K562 (cell line): ENCODE results near the gene PLXNB2. TPM values are rescaled to one million over a fixed set of nuclear protein-coding genes. Genes with fewer than 3 reads are reported as not detected.

Experiments
- ATAC-seq: fragments of 200-7000 bp; cut with Tn5 transposase; 3 replicates; pipeline ENCODE4 v1.9.1; 2020; ENCODE audit warnings: moderate library complexity
- BruUV-seq: library from RNA; stranded (reverse); fragments of 400-500 nt; replicated peaks from 2 replicates; lab custom pipeline; 2021; lab: Mats Ljungman, UMichigan
- CTCF ChIA-PET: fragments of 300-600 bp; formaldehyde crosslinking; extraction: SDS; loops from one replicate; lab custom pipeline; 2021; ENCODE audit warnings: low intra/inter-chr PET ratio; lab: Yijun Ruan, JAX
- POLR2A ChIA-PET: fragments of 300-600, 350-650 bp; sonication (Branson Sonifier 250); formaldehyde crosslinking; extraction: SDS; loops from one replicate; lab custom pipeline; 2021; ENCODE audit warnings: antibody characterized with exemption, inconsistent platforms; lab: Yijun Ruan, JAX
- DNase-seq, 4 experiments: peaks; one replicate each; pipeline versions ENCODE4 v3.0.0 to v3.0.0-alpha.2; 2011 to 2018; ENCODE audit warnings: low spot score in 3 of 4, mixed read lengths in 3 of 4; ENCODE audit errors: extremely low read depth in 1 of 4
- FAIRE-seq: peaks from 2 replicates; lab custom pipeline; 2011; peaks lifted over from hg19 to GRCh38; lab: Jason Lieb, UNC
- H2AFZ ChIP-seq: 2 replicates; pipeline ENCODE4 v1.6.0; 2011; ENCODE audit warnings: low read depth, low read length, control low read depth, inconsistent platforms
- H3K27ac ChIP-seq: fragments of 200-600 bp; 3 replicates; pipeline ENCODE4 v1.8.0; 2011; ENCODE audit warnings: low read depth, mild to moderate bottlenecking, control low read depth, inconsistent platforms, low read length, moderate library complexity, mixed read lengths; ENCODE audit errors: extremely low read depth
- H3K27me3 ChIP-seq, 2 experiments: fragments of 300-600 bp in 1 of 2; 2 replicates in 1 of 2; 3 replicates in 1 of 2; pipeline versions ENCODE4 v1.6.0 to v1.8.0; 2011; ENCODE audit warnings: inconsistent platforms in 2 of 2, low read length in 2 of 2, mild to moderate bottlenecking in 1 of 2, mixed read lengths in 1 of 2, moderate library complexity in 1 of 2; ENCODE audit not compliant: control insufficient read depth in 2 of 2, insufficient read depth in 2 of 2
- H3K36me3 ChIP-seq: fragments of 300-600 bp; 3 replicates; pipeline ENCODE4 v1.8.0; 2011; ENCODE audit warnings: mild to moderate bottlenecking, low read length, inconsistent platforms; ENCODE audit not compliant: control insufficient read depth, insufficient read depth
- H3K4me1 ChIP-seq, 2 experiments: fragments of 200-600 bp in 1 of 2; replicated peaks in 1 of 2; 2 replicates in 1 of 2; 3 replicates in 1 of 2; pipeline versions ENCODE4 v1.5.1 to v1.8.0; 2011; ENCODE audit warnings: inconsistent platforms in 2 of 2, low read length in 2 of 2, mild to moderate bottlenecking in 1 of 2, mixed read lengths in 1 of 2, moderate library complexity in 1 of 2; ENCODE audit not compliant: control insufficient read depth in 2 of 2, insufficient read depth in 2 of 2
- H3K4me2 ChIP-seq: 2 replicates; pipeline ENCODE4 v1.6.1; 2011; ENCODE audit warnings: low read length, control low read depth, inconsistent platforms, mixed read lengths; ENCODE audit not compliant: insufficient read depth
- H3K4me3 ChIP-seq: fragments of 200-600 bp; sonication (generic), shearing (Covaris generic); 2 replicates; pipeline ENCODE4 v1.5.1; 2016; ENCODE audit warnings: control low read depth, inconsistent platforms
- H3K79me2 ChIP-seq: fragments of 200-600 bp; 3 replicates; pipeline ENCODE4 v1.8.0; 2011; ENCODE audit warnings: low read length, inconsistent platforms; ENCODE audit not compliant: control insufficient read depth, insufficient read depth
- H3K9ac ChIP-seq, 2 experiments: 2 replicates each; pipeline versions ENCODE4 v1.6.0 to v1.6.1; 2011; ENCODE audit warnings: low read depth in 2 of 2, low read length in 2 of 2, control low read depth in 1 of 2, inconsistent platforms in 1 of 2, mild to moderate bottlenecking in 1 of 2, mixed read lengths in 1 of 2; ENCODE audit not compliant: insufficient read depth in 1 of 2
- H3K9me1 ChIP-seq: one replicate; pipeline ENCODE4 v1.6.0; 2011; ENCODE audit warnings: inconsistent platforms, mild to moderate bottlenecking, low read length, moderate library complexity; ENCODE audit not compliant: control insufficient read depth, insufficient read depth
- H3K9me3 ChIP-seq: replicated peaks from 2 replicates; pipeline ENCODE4 v1.5.1; 2011; ENCODE audit warnings: low read depth, low read length, inconsistent platforms; ENCODE audit not compliant: control insufficient read depth, insufficient read depth
- H4K20me1 ChIP-seq: replicated peaks from 2 replicates; pipeline ENCODE4 v1.6.1; 2011; ENCODE audit warnings: low read length, inconsistent platforms, mixed read lengths; ENCODE audit not compliant: control insufficient read depth, insufficient read depth
- CBX3 ChIP-seq, 2 experiments: IDR thresholded peaks; 1 replicate in 1 of 2; 2 replicates in 1 of 2; pipeline ENCODE4 v1.6.1; 2012; ENCODE audit warnings: inconsistent platforms in 2 of 2, low read length in 2 of 2, borderline replicate concordance in 1 of 2, control low read depth in 1 of 2
- GTF2B ChIP-seq: IDR thresholded peaks from 2 replicates; pipeline ENCODE4 v1.6.1; 2011; ENCODE audit not compliant: insufficient read length; ENCODE audit errors: extremely low read depth
- PHTF2 ChIP-seq: fragments of 250-450 bp; sonication (Bioruptor Pico); IDR thresholded peaks from 2 replicates; pipeline ENCODE4 v1.5.0; 2021; ENCODE audit warnings: mild to moderate bottlenecking
- TBL1XR1 ChIP-seq, 2 experiments: IDR thresholded peaks; 2 replicates each; pipeline ENCODE4 v1.6.1; 2012; ENCODE audit warnings: improper control_type of control experiment in 2 of 2, low read length in 2 of 2, mild to moderate bottlenecking in 1 of 2
- WGBS: fragments of 100-300 bp; shearing (Covaris generic); methylation state at CpG from one replicate; pipeline ENCODE4 v1.1.6; 2016; ENCODE audit warnings: low coverage, mixed read lengths; ENCODE audit not compliant: insufficient coverage; ENCODE audit errors: missing lambda C conversion rate; 5-methylcytosine and 5-hydroxymethylcytosine counted together
- in situ Hi-C: fragments of 300-500 bp; cut with MboI; formaldehyde crosslinking; loops from 4 replicates; pipeline ENCODE4 v1.15.0; 2018; ENCODE audit warnings: inconsistent platforms, mixed read lengths
- intact Hi-C: fragments of 100-400 bp; cut with micrococcal nuclease; formaldehyde crosslinking; loops from 2 replicates; pipeline ENCODE4 v1.14.2; 2022
- polyA plus RNA-seq, 8 experiments: library from polyadenylated mRNA; depleted of rRNA in 4 of 8; stranded (reverse) in 5 of 8; unstranded in 3 of 8; fragments of >200 nt; fragmentation: Nextera tagmentation in 2 of 8; fragmentation: Illumina TruSeq in 1 of 8; extraction: Ambion mirVana in 2 of 8; extraction: Trizol in 1 of 8; gene quantifications; 2 replicates each; pipeline versions ENCODE4 v1.2.1 to v1.2.3, GENCODE V29; 2011 to 2014; ENCODE audit warnings: inconsistent platforms in 1 of 8, missing spikeins in 1 of 8
- total RNA-seq, 7 experiments: library from RNA; depleted of rRNA in 6 of 7; stranded (reverse); fragments of >200 nt in 6 of 7; fragmentation: Illumina TruSeq in 2 of 7; extraction: Trizol in 2 of 7; gene quantifications; 2 replicates each; pipeline versions ENCODE4 v1.2.1 to v1.2.3, GENCODE V29; 2011 to 2021; ENCODE audit warnings: low replicate concordance in 1 of 7
- TF ChIP-seq, protein P1 (sequence below): IDR thresholded peaks from 3 replicates; pipeline ENCODE4 v1.6.1; 2011; ENCODE audit warnings: borderline replicate concordance, mild to moderate bottlenecking, moderate library complexity; ENCODE audit not compliant: insufficient read length; ENCODE audit errors: extremely low read depth

Gene PLXNB2
- total and polyA plus RNA-seq, 9 of the 15 experiments (the other 6 are each of a cell fraction or from before 2014, with no cell fraction given): 0.15 to 45.1 (median 13.6) TPM

- TF ChIP-seq, protein P1, sequence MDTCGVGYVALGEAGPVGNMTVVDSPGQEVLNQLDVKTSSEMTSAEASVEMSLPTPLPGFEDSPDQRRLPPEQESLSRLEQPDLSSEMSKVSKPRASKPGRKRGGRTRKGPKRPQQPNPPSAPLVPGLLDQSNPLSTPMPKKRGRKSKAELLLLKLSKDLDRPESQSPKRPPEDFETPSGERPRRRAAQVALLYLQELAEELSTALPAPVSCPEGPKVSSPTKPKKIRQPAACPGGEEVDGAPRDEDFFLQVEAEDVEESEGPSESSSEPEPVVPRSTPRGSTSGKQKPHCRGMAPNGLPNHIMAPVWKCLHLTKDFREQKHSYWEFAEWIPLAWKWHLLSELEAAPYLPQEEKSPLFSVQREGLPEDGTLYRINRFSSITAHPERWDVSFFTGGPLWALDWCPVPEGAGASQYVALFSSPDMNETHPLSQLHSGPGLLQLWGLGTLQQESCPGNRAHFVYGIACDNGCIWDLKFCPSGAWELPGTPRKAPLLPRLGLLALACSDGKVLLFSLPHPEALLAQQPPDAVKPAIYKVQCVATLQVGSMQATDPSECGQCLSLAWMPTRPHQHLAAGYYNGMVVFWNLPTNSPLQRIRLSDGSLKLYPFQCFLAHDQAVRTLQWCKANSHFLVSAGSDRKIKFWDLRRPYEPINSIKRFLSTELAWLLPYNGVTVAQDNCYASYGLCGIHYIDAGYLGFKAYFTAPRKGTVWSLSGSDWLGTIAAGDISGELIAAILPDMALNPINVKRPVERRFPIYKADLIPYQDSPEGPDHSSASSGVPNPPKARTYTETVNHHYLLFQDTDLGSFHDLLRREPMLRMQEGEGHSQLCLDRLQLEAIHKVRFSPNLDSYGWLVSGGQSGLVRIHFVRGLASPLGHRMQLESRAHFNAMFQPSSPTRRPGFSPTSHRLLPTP: no peak
- TF ChIP-seq CBX3 (IDR thresholded peaks at IDR 0.05; ENCODE audit: borderline replicate concordance in 1 of 2, low read length in 2 of 2) (no peak), PHTF2 (CRISPR knock-in tag) (no peak)
- TF ChIP-seq, all 486 proteins: peak for 0
These were observed 4.3 kb upstream of the PLXNB2 start (continued) for GRCh38 chr22:50311606-50312351.

DNA sequence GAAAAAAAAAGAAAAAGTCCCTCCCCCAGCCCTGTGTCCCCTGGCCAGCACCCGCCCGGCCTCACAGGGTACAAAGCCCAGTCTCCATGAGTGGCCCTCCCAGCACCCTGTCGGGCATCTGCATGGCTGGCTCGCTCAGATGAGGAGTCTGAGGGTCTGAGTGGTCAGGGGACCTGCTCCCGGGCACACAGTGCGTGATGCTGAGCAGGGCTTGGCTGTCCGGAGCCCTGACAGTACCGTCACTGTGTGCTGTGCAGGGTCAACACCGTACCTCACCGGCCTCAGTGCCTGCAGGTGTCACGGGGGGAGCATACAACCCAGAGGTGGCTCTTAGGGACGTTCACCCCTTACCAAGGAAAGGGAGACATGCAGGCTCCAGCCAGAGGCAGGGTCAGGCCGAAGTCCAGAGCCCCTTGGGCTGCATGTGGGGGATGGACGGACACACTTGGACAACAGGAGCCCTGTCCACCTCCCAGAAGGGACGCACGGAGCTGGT, 3.6 kb upstream of the PLXNB2 start:
- Histone ChIP-seq H3K4me1 (peaks cover 18 to 85% of the 10 kb centered on the region in 2 experiments), H3K27ac (no peak overlapping the region), H3K4me3 (no peak overlapping the region), H3K36me3 (no peaks in the 10 kb centered on the region), H3K9me3 (no peaks in the 10 kb centered on the region), H2AFZ (no peak overlapping the region), H3K27me3 (no peaks in the 10 kb centered on the region), H4K20me1 (no peaks in the 10 kb centered on the region), H3K4me2 (no peak overlapping the region), H3K9me1 (no peaks in the 10 kb centered on the region), H3K9ac (peak overlapping the region in 1 of 2 experiments; percentile 17; a peak in 1 of 4 replicates), H3K79me2 (peaks cover 11% of the 10 kb centered on the region)
- no peak for TF ChIP-seq TBL1XR1 (IDR thresholded peaks at IDR 0.05; ENCODE audit: low read length in 2 of 2)
- TF ChIP-seq GTF2B: no peak
- DNase-seq: no peak
- in situ Hi-C loops (no loop called here), intact Hi-C loops (no loop called here)
- no TSS peak for BruUV-seq
- ChIA-PET POLR2A (no interaction called here), CTCF (no interaction called here)
- no peak for ATAC-seq
- FAIRE-seq: no peak
- WGBS: 72% methylated on average over 10 of the region's 16 CpGs
